ENCODE measurements around the gene FIBP. TPM values are rescaled to one million over a fixed set of nuclear protein-coding genes. Genes with fewer than 3 reads are reported as not detected.

Gene FIBP
- total RNA-seq, 1 donor from 2014 or later, result 144 TPM

GRCh38 chr11:65884716-65885092, 3.6 kb downstream of the FIBP start:
- TF ChIP-seq CTCF (IDR thresholded peaks at IDR 0.05; ENCODE audit: insufficient read depth, low read length, poor library complexity, severe bottlenecking), result peak; percentile 100
- Histone ChIP-seq H3K27me3 (ENCODE audit: control insufficient read depth, insufficient read depth, low read length) (no peaks in the 10 kb centered on the region), H3K36me3 (ENCODE audit: control insufficient read depth, insufficient read depth, low read length) (peaks cover 11% of the 10 kb centered on the region), H3K4me3 (ENCODE audit: low read depth, low read length) (no peak overlapping the region)
- no peak for DNase-seq (ENCODE audit: low read depth)

- Histone ChIP-seq H3K4me3 (ENCODE audit: low read depth, low read length) (no peak overlapping the region), H3K27me3 (ENCODE audit: control insufficient read depth, insufficient read depth, low read length) (no peaks in the 10 kb centered on the region), H3K36me3 (ENCODE audit: control insufficient read depth, insufficient read depth, low read length) (peaks cover 11% of the 10 kb centered on the region)
- TF ChIP-seq CTCF (IDR thresholded peaks at IDR 0.05; ENCODE audit: insufficient read depth, low read length, poor library complexity, severe bottlenecking), result no peak
- no peak for DNase-seq (ENCODE audit: low read depth)
Measured at GRCh38 chr11:65883786-65884715, 4.2 kb downstream of the FIBP start.

- no peak for TF ChIP-seq CTCF (IDR thresholded peaks at IDR 0.05; ENCODE audit: insufficient read depth, low read length, poor library complexity, severe bottlenecking)
- DNase-seq (ENCODE audit: low read depth), result no peak
- no peaks in the 10 kb centered on the region for H3K27me3 ChIP-seq (ENCODE audit: control insufficient read depth, insufficient read depth, low read length)
- H3K36me3 ChIP-seq (ENCODE audit: control insufficient read depth, insufficient read depth, low read length), result peaks cover 11% of the 10 kb centered on the region
- H3K4me3 ChIP-seq (ENCODE audit: low read depth, low read length), result no peak overlapping the region
Measured at GRCh38 chr11:65883058-65883761, 5.1 kb downstream of the FIBP start.

- no peak for DNase-seq (ENCODE audit: low read depth)
- H3K36me3 ChIP-seq (ENCODE audit: control insufficient read depth, insufficient read depth, low read length), result peaks cover 11% of the 10 kb centered on the region
- no peaks in the 10 kb centered on the region for H3K27me3 ChIP-seq (ENCODE audit: control insufficient read depth, insufficient read depth, low read length)
- no peak for TF ChIP-seq CTCF (IDR thresholded peaks at IDR 0.05; ENCODE audit: insufficient read depth, low read length, poor library complexity, severe bottlenecking)
- H3K4me3 ChIP-seq (ENCODE audit: low read depth, low read length), result no peak overlapping the region
Measured at GRCh38 chr11:65882120-65883057, 5.9 kb downstream of the FIBP start.

- TF ChIP-seq CTCF (IDR thresholded peaks at IDR 0.05; ENCODE audit: insufficient read depth, low read length, poor library complexity, severe bottlenecking), result no peak
- DNase-seq (ENCODE audit: low read depth), result no peak
- Histone ChIP-seq H3K4me3 (ENCODE audit: low read depth, low read length) (no peak overlapping the region), H3K36me3 (ENCODE audit: control insufficient read depth, insufficient read depth, low read length) (peaks cover 11% of the 10 kb centered on the region), H3K27me3 (ENCODE audit: control insufficient read depth, insufficient read depth, low read length) (no peaks in the 10 kb centered on the region)
Measured at GRCh38 chr11:65880844-65881421, 7.3 kb downstream of the FIBP start.
